Stimulated activated CD4-positive, alpha-beta T cell treated with anti-CD3 and anti-CD28 coated beads, TNF-alpha, amount 100 ng/mL, for 24 hours (primary cell): ENCODE data around the gene METTL26.

Experiments
- DNase-seq, 3 experiments: peaks; one replicate each; pipeline ENCODE4 v3.0.0-alpha.2; 2020; ENCODE audit warnings: low read depth in 3 of 3

Gene METTL26

GRCh38 chr16:636206-637080 is at the start of gene METTL26:
TSS of gene METTL26 (minus strand) at chr16:636305. CDS start at chr16:636290, 15 bp downstream.
- DNase-seq: peak; percentile 83 to 91 (median 89)

GRCh38 chr16:684961-685696 is 49.0 kb upstream of the METTL26 start:
- no peak for DNase-seq

GRCh38 chr16:684071-684794 is 48.1 kb upstream of the METTL26 start, which contains the start of gene JMJD8:
TSS of gene JMJD8 (minus strand) at chr16:684334. CDS start at chr16:684319, 15 bp downstream.
- peak; percentile 97 to 98 (median 97) for DNase-seq

GRCh38 chr16:683396-684070 is 47.4 kb upstream of the METTL26 start:
- DNase-seq: no peak

GRCh38 chr16:682493-683395 is 46.6 kb upstream of the METTL26 start:
- no peak for DNase-seq

GRCh38 chr16:681746-682427 is 45.8 kb upstream of the METTL26 start:
- DNase-seq: no peak

GRCh38 chr16:680967-681745 is 45.1 kb upstream of the METTL26 start:
- no peak for DNase-seq

GRCh38 chr16:680625-680945 is 44.5 kb upstream of the METTL26 start:
- DNase-seq: no peak

- DNase-seq: peak; percentile 78 to 91 (median 81)
Observed at GRCh38 chr16:679814-680624, 43.9 kb upstream of the METTL26 start, which contains the start of gene STUB1. TSS of gene STUB1 (plus strand) at chr16:680410. CDS start at chr16:680526, 116 bp downstream.

- peak in 2 of 3 experiments; percentile 30 to 59 for DNase-seq
Observed at GRCh38 chr16:678858-679813, 43.0 kb upstream of the METTL26 start.

GRCh38 chr16:678209-678857 is 42.2 kb upstream of the METTL26 start:
- no peak for DNase-seq

- no peak for DNase-seq
Observed at GRCh38 chr16:677316-678190, 41.4 kb upstream of the METTL26 start.

GRCh38 chr16:676913-677312 is 40.8 kb upstream of the METTL26 start:
- DNase-seq: no peak

GRCh38 chr16:676565-676902 is 40.4 kb upstream of the METTL26 start:
- DNase-seq: no peak

GRCh38 chr16:675884-676564 is 39.9 kb upstream of the METTL26 start:
- DNase-seq: no peak
